ENCODE data around the gene SLC13A2. TPM values are rescaled to one million over a fixed set of nuclear protein-coding genes. Genes with fewer than 3 reads are reported as not detected.

The SLC13A2 gene
- total RNA-seq, 1 experiment from 2014 or later: not detected

GRCh38 chr17:28500712-28501379 lies 27.4 kb downstream of the SLC13A2 start:
- Histone ChIP-seq H3K27ac (ENCODE audit: low read depth, low read length) (no peak overlapping the region), H3K4me3 (replicated peaks in 1 of 2; ENCODE audit: low read depth in 1 of 2, low read length in 2 of 2) (no peak overlapping the region), H3K27me3 (ENCODE audit: insufficient read depth, low read length) (no peaks in the 10 kb centered on the region), H3K79me2 (ENCODE audit: insufficient read depth, low read length) (no peaks in the 10 kb centered on the region), H3K36me3 (ENCODE audit: control insufficient read depth in 1 of 2, insufficient read depth in 2 of 2, low read length in 2 of 2) (no peaks in the 10 kb centered on the region), H3K9me2 (ENCODE audit: insufficient read depth) (no peaks in the 10 kb centered on the region), H2AFZ (ENCODE audit: low read depth, low read length, poor library complexity, severe bottlenecking) (no peak overlapping the region), H3K4me2 (ENCODE audit: low read length) (no peak overlapping the region), H3K9ac (ENCODE audit: low read length) (no peak overlapping the region), H3K9me3 (ENCODE audit: control insufficient read depth in 1 of 2, insufficient read depth in 1 of 2, low read depth in 1 of 2, low read length in 2 of 2) (no peaks in the 10 kb centered on the region), H3K4me1 (ENCODE audit: control insufficient read depth in 1 of 2, insufficient read depth in 2 of 2, low read length in 2 of 2) (no peaks in the 10 kb centered on the region; a peak in 1 of 4 replicates), H4K20me1 (ENCODE audit: insufficient read depth) (no peaks in the 10 kb centered on the region)
- ChIA-PET RAD21 (ENCODE audit: low non-redundant PET in 1 of 2, low total read pairs in 2 of 2, uncharacterized antibody in 2 of 2, unreplicated experiment in 2 of 2) (no interaction called here), POLR2A (no interaction called here), CTCF (no interaction called here)
- TF ChIP-seq REST (IDR thresholded peaks at IDR 0.05; ENCODE audit: low read depth): no peak
- TF ChIP-seq RAD21 (IDR thresholded peaks at IDR 0.05; ENCODE audit: low read depth): no peak
- intact Hi-C loops (cut with micrococcal nuclease): no loop called here
- no TSS peak for BruUV-seq (replicated peaks)
- ATAC-seq: no peak
- DNase-seq (ENCODE audit: low read depth, low spot score): no peak

- H3K9ac ChIP-seq (ENCODE audit: low read length): no peak overlapping the region
- no peaks in the 10 kb centered on the region for H3K79me2 ChIP-seq (ENCODE audit: insufficient read depth, low read length)
- no peak for DNase-seq (ENCODE audit: low read depth, low spot score)
- BruUV-seq (replicated peaks): no TSS peak
- no peak overlapping the region for H3K27ac ChIP-seq (ENCODE audit: low read depth, low read length)
- POLR2A ChIA-PET: no interaction called here
- no peaks in the 10 kb centered on the region for H3K9me2 ChIP-seq (ENCODE audit: insufficient read depth)
- no peaks in the 10 kb centered on the region for H4K20me1 ChIP-seq (ENCODE audit: insufficient read depth)
- H3K36me3 ChIP-seq (ENCODE audit: control insufficient read depth in 1 of 2, insufficient read depth in 2 of 2, low read length in 2 of 2): no peaks in the 10 kb centered on the region
- TF ChIP-seq CEBPB (IDR thresholded peaks at IDR 0.05; ENCODE audit: low read depth): no peak
- no peaks in the 10 kb centered on the region for H3K9me3 ChIP-seq (ENCODE audit: control insufficient read depth in 1 of 2, insufficient read depth in 1 of 2, low read depth in 1 of 2, low read length in 2 of 2)
- no peaks in the 10 kb centered on the region for H3K27me3 ChIP-seq (ENCODE audit: insufficient read depth, low read length)
- H3K4me2 ChIP-seq (ENCODE audit: low read length): no peak overlapping the region
- RAD21 ChIA-PET (ENCODE audit: low non-redundant PET in 1 of 2, low total read pairs in 2 of 2, uncharacterized antibody in 2 of 2, unreplicated experiment in 2 of 2): no interaction called here
- H3K4me1 ChIP-seq (ENCODE audit: control insufficient read depth in 1 of 2, insufficient read depth in 2 of 2, low read length in 2 of 2): no peaks in the 10 kb centered on the region; a peak in 1 of 4 replicates
- ATAC-seq: no peak
- no peak overlapping the region for H2AFZ ChIP-seq (ENCODE audit: low read depth, low read length, poor library complexity, severe bottlenecking)
- CTCF ChIA-PET: no interaction called here
- H3K4me3 ChIP-seq (replicated peaks in 1 of 2; ENCODE audit: low read depth in 1 of 2, low read length in 2 of 2): no peak overlapping the region
- intact Hi-C loops (cut with micrococcal nuclease): no loop called here
These were observed 28.2 kb downstream of the SLC13A2 start for GRCh38 chr17:28501421-28502284.

Measured in HCT116 (cell line).